SK-N-SH (cell line): Measurements from ENCODE around the gene IRF1. TPM values are rescaled to one million over a fixed set of nuclear protein-coding genes. Genes with fewer than 3 reads are reported as not detected.

Source experiments
- CTCF ChIA-PET: fragments of 300-600, 350-600 bp; formaldehyde crosslinking; extraction: SDS; loops from one replicate; lab custom pipeline; 2021; lab: Yijun Ruan, JAX
- POLR2A ChIA-PET: fragments of 350-600 bp; sonication (Branson Sonifier 250); formaldehyde crosslinking; extraction: SDS; loops from one replicate; lab custom pipeline; 2020; ENCODE audit warnings: antibody characterized with exemption, inconsistent platforms; lab: Yijun Ruan, JAX
- DNase-seq: peaks from one replicate; pipeline ENCODE4 v3.0.0; 2012
- H2AFZ ChIP-seq: fragments of 200-600 bp; sonication (generic); 2 replicates; pipeline ENCODE4 v1.8.1; 2016; ENCODE audit warnings: antibody characterized with exemption, mild to moderate bottlenecking, low read depth
- H3F3A ChIP-seq: fragments of 200-600 bp; sonication (generic); replicated peaks from 2 replicates; pipeline ENCODE3; 2016; ENCODE audit warnings: antibody characterized with exemption, mild to moderate bottlenecking; ENCODE audit not compliant: insufficient read depth
- H3K27ac ChIP-seq, 2 experiments: fragments of 200-500 bp in 1 of 2; fragments of 200-600 bp in 1 of 2; sonication (Bioruptor generic) in 1 of 2; sonication (generic), shearing (Covaris generic) in 1 of 2; 2 replicates each; pipeline versions ENCODE4 v1.5.1 to v1.6.1; 2014 to 2016; ENCODE audit warnings: low read depth in 2 of 2, inconsistent platforms in 1 of 2, low read length in 1 of 2, mild to moderate bottlenecking in 1 of 2, mixed read lengths in 1 of 2
- H3K27me3 ChIP-seq: fragments of 200-600 bp; sonication (generic), shearing (Covaris generic); 2 replicates; pipeline ENCODE4 v1.6.1; 2016; ENCODE audit warnings: mixed run types; ENCODE audit not compliant: insufficient read depth
- H3K36me3 ChIP-seq, 2 experiments: fragments of 200-500 bp in 1 of 2; fragments of 200-600 bp in 1 of 2; sonication (Bioruptor generic) in 1 of 2; sonication (generic) in 1 of 2; replicated peaks in 1 of 2; 2 replicates each; pipeline versions ENCODE3 to v1.5.1; 2014 to 2016; ENCODE audit warnings: low read length in 1 of 2, mild to moderate bottlenecking in 1 of 2; ENCODE audit not compliant: insufficient read depth in 2 of 2, control insufficient read depth in 1 of 2
- H3K4me1 ChIP-seq, 2 experiments: fragments of 200-500 bp in 1 of 2; fragments of 200-600 bp in 1 of 2; sonication (Bioruptor generic) in 1 of 2; sonication (generic), shearing (Covaris generic) in 1 of 2; 2 replicates each; pipeline versions ENCODE4 v1.5.1 to v1.6.1; 2014 to 2016; ENCODE audit warnings: low read depth in 1 of 2, low read length in 1 of 2, mixed run types in 1 of 2; ENCODE audit not compliant: insufficient read depth in 2 of 2, control insufficient read depth in 1 of 2
- H3K4me2 ChIP-seq: fragments of 200-600 bp; sonication (generic), shearing (Covaris generic); 2 replicates; pipeline ENCODE4 v1.6.1; 2017; ENCODE audit warnings: mixed run types
- H3K4me3 ChIP-seq, 2 experiments: fragments of 200-500 bp in 1 of 2; fragments of 200-600 bp in 1 of 2; sonication (Bioruptor generic) in 1 of 2; sonication (generic), shearing (Covaris generic) in 1 of 2; 2 replicates each; pipeline versions ENCODE4 v1.5.1 to v1.8.1; 2014 to 2016; ENCODE audit warnings: low read depth in 2 of 2, inconsistent platforms in 1 of 2, low read length in 1 of 2, mild to moderate bottlenecking in 1 of 2, mixed read lengths in 1 of 2, moderate library complexity in 1 of 2
- H3K79me2 ChIP-seq: fragments of 200-600 bp; sonication (generic); 2 replicates; pipeline ENCODE4 v1.8.1; 2017; ENCODE audit warnings: mild to moderate bottlenecking; ENCODE audit not compliant: insufficient read depth
- H3K9ac ChIP-seq: fragments of 200-600 bp; sonication (generic); 2 replicates; pipeline ENCODE4 v1.6.1; 2017; ENCODE audit warnings: mixed run types
- H3K9me2 ChIP-seq: fragments of 200-600 bp; sonication (generic); 2 replicates; pipeline ENCODE4 v1.6.1; 2017; ENCODE audit warnings: mixed run types
- H3K9me3 ChIP-seq: fragments of 200-600 bp; sonication (generic); 2 replicates; pipeline ENCODE4 v1.6.1; 2017; ENCODE audit warnings: mixed run types, mild to moderate bottlenecking, moderate library complexity
- H4K20me1 ChIP-seq: fragments of 200-600 bp; sonication (generic); 2 replicates; pipeline ENCODE4 v1.6.1; 2017; ENCODE audit warnings: mild to moderate bottlenecking, mixed run types; ENCODE audit not compliant: insufficient read depth
- CHD2 ChIP-seq: fragments of 150-350 bp; IDR thresholded peaks from 2 replicates; pipeline ENCODE4 v1.6.1; 2018; ENCODE audit warnings: low read length; ENCODE audit not compliant: partially characterized antibody
- CTCF ChIP-seq: fragments of 200-600 bp; sonication (generic); IDR thresholded peaks from 2 replicates; pipeline ENCODE4 v1.6.1; 2017; ENCODE audit warnings: antibody characterized with exemption, mild to moderate bottlenecking, moderate library complexity
- ELF1 ChIP-seq: IDR thresholded peaks from 2 replicates; pipeline ENCODE4 v1.4.0; 2012
- EP300 ChIP-seq, 2 experiments: IDR thresholded peaks; 2 replicates each; pipeline versions ENCODE4 v1.4.0 to v1.6.1; 2012; ENCODE audit warnings: borderline replicate concordance in 1 of 2, low read depth in 1 of 2, low read length in 1 of 2
- FOXJ3 ChIP-seq: sonication (generic); formaldehyde crosslinking; IDR thresholded peaks from 2 replicates; pipeline ENCODE4 v1.5.1; 2020; ENCODE audit warnings: mild to moderate bottlenecking, missing genetic modification reagents
- FOXM1 ChIP-seq: IDR thresholded peaks from 2 replicates; pipeline ENCODE4 v1.4.0; 2012; ENCODE audit warnings: low read depth, mild to moderate bottlenecking
- GABPA ChIP-seq: IDR thresholded peaks from 2 replicates; pipeline ENCODE4 v1.4.0; 2012; ENCODE audit warnings: low read depth, mild to moderate bottlenecking
- MEF2A ChIP-seq: IDR thresholded peaks from 2 replicates; pipeline ENCODE4 v1.4.0; 2012; ENCODE audit warnings: low read depth, borderline replicate concordance
- NFIC ChIP-seq: IDR thresholded peaks from 2 replicates; pipeline ENCODE4 v1.4.0; 2012; ENCODE audit warnings: borderline replicate concordance
- NRF1 ChIP-seq: IDR thresholded peaks from 2 replicates; pipeline ENCODE4 v1.6.1; 2012; ENCODE audit warnings: low read depth, mild to moderate bottlenecking, low read length
- REST ChIP-seq: IDR thresholded peaks from 2 replicates; pipeline ENCODE4 v1.6.1; 2012; ENCODE audit warnings: mild to moderate bottlenecking, low read depth, low read length, moderate library complexity
- RFX5 ChIP-seq: IDR thresholded peaks from 2 replicates; pipeline ENCODE4 v1.6.1; 2012; ENCODE audit warnings: mild to moderate bottlenecking, improper control_type of control experiment, low read length
- RXRA ChIP-seq: IDR thresholded peaks from 2 replicates; pipeline ENCODE4 v1.4.0; 2012; ENCODE audit warnings: low read depth, mild to moderate bottlenecking, borderline replicate concordance
- SMC3 ChIP-seq: IDR thresholded peaks from 2 replicates; pipeline ENCODE4 v1.6.1; 2012; ENCODE audit warnings: low read depth, low read length, improper control_type of control experiment
- TAF1 ChIP-seq: IDR thresholded peaks from 2 replicates; pipeline ENCODE4 v1.6.1; 2012; ENCODE audit warnings: low read depth, mild to moderate bottlenecking, low read length, moderate library complexity, borderline replicate concordance
- TCF12 ChIP-seq: IDR thresholded peaks from 2 replicates; pipeline ENCODE4 v1.4.0; 2012
- TEAD4 ChIP-seq: IDR thresholded peaks from 2 replicates; pipeline ENCODE4 v1.4.0; 2012; ENCODE audit warnings: mild to moderate bottlenecking, borderline replicate concordance; ENCODE audit not compliant: insufficient read depth
- USF1 ChIP-seq: IDR thresholded peaks from 2 replicates; pipeline ENCODE4 v1.4.0; 2012; ENCODE audit warnings: low read depth, borderline replicate concordance
- USF2 ChIP-seq: fragments of 150-350 bp; IDR thresholded peaks from 2 replicates; pipeline ENCODE4 v1.6.1; 2017; ENCODE audit warnings: antibody characterized with exemption, low read length, low read depth, borderline replicate concordance
- WGBS: methylation state at CpG from one replicate; pipeline ENCODE4 v1.1.6; 2017; ENCODE audit warnings: low lambda C conversion rate; 5-methylcytosine and 5-hydroxymethylcytosine counted together
- polyA plus RNA-seq, 3 experiments: library from polyadenylated mRNA; depleted of rRNA; stranded (reverse); fragments of >200 nt; gene quantifications; 2 replicates each; pipeline ENCODE4 v1.2.3, GENCODE V29; 2012

IRF1 gene
- polyA plus RNA-seq, 1 of the 3 experiments (the other 2 are of a cell fraction): 15.2 TPM

- DNase-seq: no peak
- no peaks in the 10 kb centered on the region for H3K27me3 ChIP-seq
- peaks cover 17 to 36% of the 10 kb centered on the region in 2 experiments for H3K36me3 ChIP-seq
- no peak overlapping the region for H3K27ac ChIP-seq
- peaks cover 3% of the 10 kb centered on the region for H3F3A ChIP-seq
- no peak overlapping the region for H3K4me2 ChIP-seq
- peaks cover 5 to 27% of the 10 kb centered on the region in 2 experiments; a peak in 1 of 4 replicates for H3K4me1 ChIP-seq
- no peak overlapping the region for H3K4me3 ChIP-seq
- no peak overlapping the region for H2AFZ ChIP-seq
- H3K79me2 ChIP-seq: peaks cover 34% of the 10 kb centered on the region
- POLR2A ChIA-PET: no interaction called here
- WGBS: 100% methylated on average over 7 of the region's 14 CpGs
- peaks cover 28% of the 10 kb centered on the region for H4K20me1 ChIP-seq
- CTCF ChIA-PET: interaction anchor here (0.6 to 2.4 kb wide), 7 partner anchors 8 to 798 kb away, joined by 3 to 8 read pairs (median 3); no protein-coding TSS in a partner anchor
- no peak for TF ChIP-seq TAF1
- TF ChIP-seq FOXM1: no peak
- TF ChIP-seq USF1: no peak
- TF ChIP-seq MEF2A: no peak
- TF ChIP-seq RFX5: no peak
- no peak for TF ChIP-seq GABPA
- TF ChIP-seq SMC3: no peak
- no peak for TF ChIP-seq REST
- no peak for TF ChIP-seq NFIC
- TF ChIP-seq ELF1: no peak
- TF ChIP-seq RXRA: no peak
- no peak for TF ChIP-seq EP300 (IDR thresholded peaks at IDR 0.05; ENCODE audit: borderline replicate concordance in 1 of 2, low read depth in 1 of 2, low read length in 1 of 2)
- TF ChIP-seq TCF12: no peak
- TF ChIP-seq USF2: no peak
- no peak for TF ChIP-seq FOXJ3 (CRISPR knock-in tag)
- TF ChIP-seq NRF1: no peak
- TF ChIP-seq CTCF: no peak
- TF ChIP-seq CHD2: no peak
- TF ChIP-seq TEAD4: no peak
- no peak overlapping the region for H3K9ac ChIP-seq
- no peaks in the 10 kb centered on the region for H3K9me3 ChIP-seq
- no peaks in the 10 kb centered on the region for H3K9me2 ChIP-seq
Observed at GRCh38 chr5:132486318-132487094, 4.1 kb downstream of the IRF1 start.
